Neutrophil (primary cell): Measurements from ENCODE around the gene CPM.

Source experiments
- H3K27ac ChIP-seq: fragments of 200-600 bp; sonication (generic); 2 replicates; pipeline ENCODE4 v1.5.1; 2016; ENCODE audit warnings: mild to moderate bottlenecking, moderate library complexity
- H3K27me3 ChIP-seq: fragments of 200-600 bp; sonication (generic); 2 replicates; pipeline ENCODE4 v1.6.0; 2016; ENCODE audit warnings: mild to moderate bottlenecking
- H3K36me3 ChIP-seq: fragments of 200-600 bp; sonication (generic); 2 replicates; pipeline ENCODE4 v1.5.1; 2017
- H3K4me1 ChIP-seq, 2 experiments: fragments of 200-600 bp in 1 of 2; sonication (generic) in 1 of 2; 1 replicate in 1 of 2; 2 replicates in 1 of 2; pipeline versions ENCODE4 v1.5.1 to v1.6.1; 2013 to 2016; ENCODE audit warnings: low read depth in 1 of 2, low read length in 1 of 2, mild to moderate bottlenecking in 1 of 2, moderate library complexity in 1 of 2; ENCODE audit not compliant: control insufficient read depth in 1 of 2, insufficient read depth in 1 of 2
- H3K4me3 ChIP-seq, 2 experiments: fragments of 200-600 bp in 1 of 2; sonication (generic) in 1 of 2; 1 replicate in 1 of 2; 2 replicates in 1 of 2; pipeline ENCODE4 v1.5.1; 2013 to 2016; ENCODE audit warnings: low read depth in 1 of 2, low read length in 1 of 2, mild to moderate bottlenecking in 1 of 2, moderate library complexity in 1 of 2
- H3K9me3 ChIP-seq: fragments of 200-600 bp; sonication (generic); 2 replicates; pipeline ENCODE4 v1.5.1; 2016
- CTCF ChIP-seq: fragments of 200-600 bp; sonication (generic); IDR thresholded peaks from 2 replicates; pipeline ENCODE4 v1.5.1; 2016; ENCODE audit warnings: antibody characterized with exemption

The CPM gene

DNA sequence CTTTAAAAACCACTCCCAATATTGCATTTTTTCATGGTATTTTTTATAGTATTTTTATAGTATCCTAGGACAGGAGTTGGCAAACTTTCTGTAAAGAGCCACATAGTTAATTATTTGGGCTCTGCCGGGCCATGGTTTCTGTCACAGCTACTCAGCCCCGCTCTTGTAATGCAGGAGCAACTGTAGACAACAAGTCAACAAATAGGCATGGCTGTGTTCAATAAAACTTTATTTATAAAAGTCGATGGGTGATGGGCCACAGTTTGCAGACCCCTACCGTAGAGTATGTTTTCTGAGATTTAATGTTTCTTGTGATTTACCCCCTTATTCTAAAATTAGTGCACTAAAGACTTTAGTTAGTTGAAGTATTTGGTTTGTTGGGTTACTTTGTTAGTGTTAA lies 99.5 kb downstream of the CPM start:
- no peak for TF ChIP-seq CTCF
- Histone ChIP-seq H3K27me3 (no peaks in the 10 kb centered on the region), H3K27ac (no peak overlapping the region), H3K4me1 (peaks cover 7 to 8% of the 10 kb centered on the region in 2 experiments), H3K36me3 (peaks cover 92% of the 10 kb centered on the region), H3K9me3 (no peaks in the 10 kb centered on the region), H3K4me3 (no peak overlapping the region)

DNA sequence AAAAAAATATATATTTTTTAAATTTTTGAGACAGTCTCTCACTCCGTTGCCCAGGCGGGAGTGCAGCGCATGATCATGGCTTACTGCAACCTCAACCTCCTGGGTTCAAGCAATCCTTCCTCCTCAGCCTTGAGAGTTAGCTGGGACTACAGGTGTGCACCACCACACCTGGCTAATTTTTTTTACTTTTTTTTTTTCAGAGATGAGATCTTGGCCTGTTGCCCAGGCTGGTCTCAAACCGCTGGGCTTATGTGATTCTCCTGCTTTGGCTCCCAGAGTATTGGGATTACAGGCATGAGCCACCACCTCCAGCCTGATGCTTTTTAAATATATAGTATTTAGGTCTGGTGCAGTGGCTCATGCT lies 100.5 kb downstream of the CPM start:
- no peak for TF ChIP-seq CTCF
- no peak overlapping the region for H3K4me3 ChIP-seq
- H3K9me3 ChIP-seq, result no peaks in the 10 kb centered on the region
- H3K4me1 ChIP-seq, result no peaks in the 10 kb centered on the region
- H3K27me3 ChIP-seq, result no peaks in the 10 kb centered on the region
- peaks cover 92% of the 10 kb centered on the region for H3K36me3 ChIP-seq
- no peak overlapping the region for H3K27ac ChIP-seq

DNA sequence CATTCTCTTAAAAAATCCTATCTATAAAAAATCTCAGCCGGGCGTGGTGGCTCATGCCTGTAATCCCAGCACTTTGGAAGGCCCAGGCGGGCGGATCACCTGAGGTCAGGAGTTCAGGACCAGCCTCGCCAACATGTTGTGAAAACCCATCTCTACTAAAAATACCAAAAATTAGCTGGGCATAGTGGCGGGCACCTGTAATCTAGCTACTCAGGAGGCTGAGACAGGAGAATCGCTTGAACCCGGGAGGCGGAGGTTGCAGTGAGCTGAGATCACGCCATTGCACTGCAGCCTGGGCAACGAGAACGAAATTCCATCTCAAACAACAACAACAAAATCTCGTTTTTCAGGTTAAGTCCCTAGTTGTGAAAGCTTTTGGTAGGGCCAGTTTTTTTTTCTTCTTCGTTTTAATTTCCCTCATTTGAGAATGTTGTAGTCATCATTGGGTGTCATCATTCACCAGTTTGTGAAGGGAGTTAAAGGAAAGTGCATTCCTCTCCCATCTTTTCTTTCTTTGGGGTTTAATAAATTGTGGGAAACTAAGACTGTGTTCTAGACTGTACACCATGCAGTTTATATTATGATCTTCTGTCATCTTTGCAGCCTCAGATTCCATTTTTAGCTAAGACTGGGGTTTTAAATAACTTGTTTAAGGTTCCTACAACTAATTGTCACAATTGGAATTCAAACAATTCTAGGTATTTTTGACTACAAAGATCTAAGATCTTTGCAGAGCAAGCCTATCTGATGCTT lies 101.0 kb downstream of the CPM start:
- no peak overlapping the region for H3K27ac ChIP-seq
- H3K4me1 ChIP-seq, result no peaks in the 10 kb centered on the region
- no peak overlapping the region for H3K4me3 ChIP-seq
- no peak for TF ChIP-seq CTCF
- peaks cover 92% of the 10 kb centered on the region for H3K36me3 ChIP-seq
- H3K27me3 ChIP-seq, result no peaks in the 10 kb centered on the region
- no peaks in the 10 kb centered on the region for H3K9me3 ChIP-seq

- Histone ChIP-seq H3K4me1 (no peaks in the 10 kb centered on the region), H3K4me3 (no peak overlapping the region), H3K27me3 (no peaks in the 10 kb centered on the region), H3K36me3 (peaks cover 94% of the 10 kb centered on the region), H3K9me3 (no peaks in the 10 kb centered on the region), H3K27ac (no peak overlapping the region)
- no peak for TF ChIP-seq CTCF
Observed at GRCh38 chr12:68831272-68831671, 101.7 kb downstream of the CPM start.

DNA sequence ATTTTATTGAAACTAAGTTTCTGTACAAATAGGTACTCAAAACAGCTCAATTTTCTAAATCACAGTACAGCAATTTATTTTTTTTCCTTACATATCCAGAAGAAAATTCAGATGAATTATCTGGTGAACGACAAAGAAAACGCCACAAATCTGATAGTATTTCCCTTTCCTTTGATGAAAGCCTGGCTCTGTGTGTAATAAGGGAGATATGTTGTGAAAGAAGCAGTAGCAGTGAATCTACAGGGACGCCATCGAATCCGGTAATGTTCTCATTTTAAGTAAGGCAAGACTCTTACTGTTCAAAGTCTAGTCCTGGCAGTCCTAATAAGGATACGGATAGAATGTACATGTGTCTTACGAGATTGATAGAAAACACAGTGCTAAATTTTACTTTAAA lies 104.3 kb downstream of the CPM start:
- Histone ChIP-seq H3K4me1 (no peaks in the 10 kb centered on the region), H3K36me3 (peaks cover 95% of the 10 kb centered on the region), H3K27me3 (no peaks in the 10 kb centered on the region), H3K9me3 (no peaks in the 10 kb centered on the region), H3K27ac (peak overlapping the region; percentile 29), H3K4me3 (no peak overlapping the region)
- no peak for TF ChIP-seq CTCF
